Panc1 (cell line): ENCODE measurements around the gene RBM23. TPM values are rescaled to one million over a fixed set of nuclear protein-coding genes. Genes with fewer than 3 reads are reported as not detected.

Experiments
- total RNA-seq: library from RNA; stranded (reverse); gene quantifications from one replicate; pipeline ENCODE4 v1.2.1, GENCODE V29; 2021; ENCODE audit not compliant: unreplicated experiment

RBM23 gene
- total RNA-seq, 1 experiment from 2014 or later, result 47.2 TPM

Other genes starting within 250 kb of the RBM23 start
- gene OXA1L, start 152.5 kb downstream of the RBM23 start, total RNA-seq, result 71.3 TPM
- gene SLC7A7, start 103.7 kb downstream of the RBM23 start, total RNA-seq, result 0.85 TPM
- 89.5 TPM for gene MRPL52, start 89.3 kb downstream of the RBM23 start, total RNA-seq
- gene MMP14, start 82.6 kb downstream of the RBM23 start, total RNA-seq, result 32.9 TPM
- 78.3 TPM for gene LRP10, start 47.4 kb downstream of the RBM23 start, total RNA-seq
- 0.18 TPM for gene REM2, start 35.9 kb downstream of the RBM23 start, total RNA-seq
- 108 TPM for gene PRMT5, start 10.2 kb upstream of the RBM23 start, total RNA-seq
- gene HAUS4, start 37.9 kb upstream of the RBM23 start, total RNA-seq, result 25.7 TPM
- 50.2 TPM for gene AJUBA, start 63.4 kb upstream of the RBM23 start, total RNA-seq
- 5.6 TPM for gene C14orf93, start 91.0 kb upstream of the RBM23 start, total RNA-seq
- 149 TPM for gene PSMB5, start 115.8 kb upstream of the RBM23 start, total RNA-seq
- gene PSMB11, start 123.1 kb upstream of the RBM23 start, total RNA-seq, result not detected
- gene CDH24, start 138.4 kb upstream of the RBM23 start, total RNA-seq, result 9.0 TPM
- gene ACIN1, start 176.0 kb upstream of the RBM23 start, total RNA-seq, result 162 TPM
- 39.6 TPM for gene C14orf119, start 176.4 kb upstream of the RBM23 start, total RNA-seq
- gene CIROP, start 185.8 kb upstream of the RBM23 start, total RNA-seq, result not detected
- not detected for gene CEBPE, start 200.1 kb upstream of the RBM23 start, total RNA-seq